NCI-H2081 (cell line): ENCODE data around the gene HSPA5.

Experiments used
- DNase-seq, 2 experiments: peaks; one replicate each; lab custom pipeline; 2025; lab: John Stamatoyannopoulos, UW

The HSPA5 gene

GRCh38 chr9:125189361-125190289 is 51.5 kb downstream of the HSPA5 start, which contains the start of gene PPP6C:
Gene PPP6C, minus strand, starts transcription at chr9:125189803. Its CDS starts 85 bp downstream, at chr9:125189718.
- DNase-seq, result peak; percentile 93

GRCh38 chr9:125189011-125189360 is 52.2 kb downstream of the HSPA5 start:
- no peak for DNase-seq
